GM21723 (cell line): ENCODE data around the gene ZNF785.
"Not testable (repeated sequence)": the region's sequence is repeated elsewhere in the genome, so short reads cannot be mapped to it uniquely, and the experiment has no call there.

Source experiments
- ATAC-seq: cut with Tn5 transposase; IDR thresholded peaks from one replicate; pipeline ENCODE4 v1.9.1; 2021; ENCODE audit warnings: mild to moderate bottlenecking, moderate library complexity; ENCODE audit not compliant: unreplicated experiment

ZNF785 gene

GRCh38 chr16:30540916-30541464 lies 44.5 kb downstream of the ZNF785 start:
- not testable (repeated sequence) for ATAC-seq

GRCh38 chr16:30539986-30540526 lies 45.4 kb downstream of the ZNF785 start:
- not testable (repeated sequence) for ATAC-seq

- ATAC-seq: no peak
These were observed 46.2 kb downstream of the ZNF785 start for GRCh38 chr16:30539000-30539964.

GRCh38 chr16:30536391-30537024 lies 49.0 kb downstream of the ZNF785 start:
- not testable (repeated sequence) for ATAC-seq

- ATAC-seq: peak; percentile 61
These were observed 49.7 kb downstream of the ZNF785 start for GRCh38 chr16:30535777-30536190.

GRCh38 chr16:30535106-30535776 lies 50.3 kb downstream of the ZNF785 start:
- ATAC-seq: peak; percentile 8

GRCh38 chr16:30534368-30535105 lies 51.0 kb downstream of the ZNF785 start, which contains the start of gene ZNF747:
ZNF747 (minus strand) TSS chr16:30534858; CDS start chr16:30534679, 179 bp downstream.
- peak; percentile 60 for ATAC-seq

- ATAC-seq: peak; percentile 17
These were observed 51.6 kb downstream of the ZNF785 start for GRCh38 chr16:30533748-30534367.

- no peak for ATAC-seq
These were observed 52.4 kb downstream of the ZNF785 start for GRCh38 chr16:30533146-30533522.

GRCh38 chr16:30532285-30533145 lies 53.0 kb downstream of the ZNF785 start:
- no peak for ATAC-seq
